ENCODE data around the gene MRPL20. TPM values are rescaled to one million over a fixed set of nuclear protein-coding genes. Genes with fewer than 3 reads are reported as not detected.

Gene MRPL20
- total RNA-seq, 1 donor from 2014 or later = 135 TPM

- peak overlapping the region; percentile 66 for H3K4me3 ChIP-seq
- no peaks in the 10 kb centered on the region for H3K9me3 ChIP-seq (replicated peaks)
- no peaks in the 10 kb centered on the region for H3K36me3 ChIP-seq
- intact Hi-C loops (cut with micrococcal nuclease) = no loop called here
- peak overlapping the region; percentile 66 for H3K27ac ChIP-seq (replicated peaks)
- no peak for DNase-seq
- peaks cover 48% of the 10 kb centered on the region for H3K4me1 ChIP-seq
- no peak for TF ChIP-seq CTCF (IDR thresholded peaks at IDR 0.05; ENCODE audit: borderline replicate concordance)
- H3K27me3 ChIP-seq (ENCODE audit: low read depth) = peaks cover 32% of the 10 kb centered on the region
Observed at GRCh38 chr1:1427820-1428148, 20.7 kb upstream of the MRPL20 start.

GRCh38 chr1:1427106-1427819, 20.2 kb upstream of the MRPL20 start:
- Histone ChIP-seq H3K27ac (replicated peaks) (peak overlapping the region; percentile 66), H3K4me1 (peaks cover 42% of the 10 kb centered on the region)
- DNase-seq = no peak

GRCh38 chr1:1426496-1427105, 19.5 kb upstream of the MRPL20 start:
- Histone ChIP-seq H3K36me3 (no peaks in the 10 kb centered on the region), H3K27me3 (ENCODE audit: low read depth) (peaks cover 24% of the 10 kb centered on the region), H3K9me3 (replicated peaks) (no peaks in the 10 kb centered on the region), H3K27ac (replicated peaks) (no peak overlapping the region), H3K4me1 (peaks cover 36% of the 10 kb centered on the region), H3K4me3 (no peak overlapping the region)
- TF ChIP-seq CTCF (IDR thresholded peaks at IDR 0.05; ENCODE audit: borderline replicate concordance) = no peak
- DNase-seq = no peak
- intact Hi-C loops (cut with micrococcal nuclease) = no loop called here

More at GRCh38 chr1:1427106-1427819, 20.2 kb upstream of the MRPL20 start:
- intact Hi-C loops (cut with micrococcal nuclease) = no loop called here
- no peak for TF ChIP-seq CTCF (IDR thresholded peaks at IDR 0.05; ENCODE audit: borderline replicate concordance)
- Histone ChIP-seq H3K9me3 (replicated peaks) (no peaks in the 10 kb centered on the region), H3K27me3 (ENCODE audit: low read depth) (peaks cover 27% of the 10 kb centered on the region), H3K36me3 (no peaks in the 10 kb centered on the region), H3K4me3 (peak overlapping the region; percentile 66)

GRCh38 chr1:1425753-1426495, 18.8 kb upstream of the MRPL20 start:
- intact Hi-C loops (cut with micrococcal nuclease) = no loop called here
- Histone ChIP-seq H3K4me3 (no peak overlapping the region), H3K36me3 (no peaks in the 10 kb centered on the region), H3K9me3 (replicated peaks) (no peaks in the 10 kb centered on the region), H3K4me1 (peaks cover 33% of the 10 kb centered on the region), H3K27ac (replicated peaks) (no peak overlapping the region), H3K27me3 (ENCODE audit: low read depth) (peaks cover 24% of the 10 kb centered on the region)
- DNase-seq = no peak
- no peak for TF ChIP-seq CTCF (IDR thresholded peaks at IDR 0.05; ENCODE audit: borderline replicate concordance)

GRCh38 chr1:1425426-1425752, 18.3 kb upstream of the MRPL20 start:
- no peaks in the 10 kb centered on the region for H3K36me3 ChIP-seq
- H3K9me3 ChIP-seq (replicated peaks) = no peaks in the 10 kb centered on the region
- intact Hi-C loops (cut with micrococcal nuclease) = no loop called here
- H3K4me1 ChIP-seq = peaks cover 33% of the 10 kb centered on the region
- H3K27ac ChIP-seq (replicated peaks) = no peak overlapping the region
- H3K4me3 ChIP-seq = no peak overlapping the region
- peaks cover 24% of the 10 kb centered on the region for H3K27me3 ChIP-seq (ENCODE audit: low read depth)
- DNase-seq = no peak
- TF ChIP-seq CTCF (IDR thresholded peaks at IDR 0.05; ENCODE audit: borderline replicate concordance) = no peak
